Right lobe of liver (tissue), 4 donors: ENCODE data around the gene TYRO3.

Source experiments
- POLR2A ChIP-seq: fragments of 450-650 bp; IDR thresholded peaks from one replicate; pipeline ENCODE4 v1.6.1; 2017; ENCODE audit warnings: antibody characterized with exemption, mild to moderate bottlenecking
- TF ChIP-seq, protein P1 (sequence below), 4 donors: fragments of 200-600 bp in 3 of 4; fragments of 450-650 bp in 1 of 4; IDR thresholded peaks; one replicate each; pipeline versions ENCODE4 v1.5.1 to v1.8.0; 2016 to 2022; ENCODE audit warnings: antibody characterized with exemption in 4 of 4, mild to moderate bottlenecking in 2 of 4
- donor health status: DM: no; HTN: no; CAD: no.
- donor health status: DM: no; HTN: no; CAD: no.
- donor health status: DM: no; HTN: yes; CAD: no.

DNA sequence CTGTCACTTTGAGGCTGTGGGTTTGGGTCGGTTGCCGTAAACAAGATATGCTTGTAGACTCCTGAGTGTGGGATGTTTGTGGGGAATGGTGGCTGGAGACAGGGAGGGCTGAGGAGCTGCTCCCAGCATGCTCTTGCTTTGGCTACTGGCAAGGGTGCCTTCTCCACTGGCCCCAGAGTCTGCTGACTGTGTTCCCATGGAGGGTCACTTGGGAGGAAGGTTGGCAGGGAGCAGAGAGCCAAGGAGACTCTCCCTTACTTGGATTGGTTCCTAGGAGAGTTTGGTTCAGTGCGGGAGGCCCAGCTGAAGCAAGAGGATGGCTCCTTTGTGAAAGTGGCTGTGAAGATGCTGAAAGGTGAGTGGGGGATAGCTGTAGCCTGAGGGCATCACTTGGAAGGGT is 11.8 kb downstream of the TYRO3 start:
- TF ChIP-seq, protein P1, sequence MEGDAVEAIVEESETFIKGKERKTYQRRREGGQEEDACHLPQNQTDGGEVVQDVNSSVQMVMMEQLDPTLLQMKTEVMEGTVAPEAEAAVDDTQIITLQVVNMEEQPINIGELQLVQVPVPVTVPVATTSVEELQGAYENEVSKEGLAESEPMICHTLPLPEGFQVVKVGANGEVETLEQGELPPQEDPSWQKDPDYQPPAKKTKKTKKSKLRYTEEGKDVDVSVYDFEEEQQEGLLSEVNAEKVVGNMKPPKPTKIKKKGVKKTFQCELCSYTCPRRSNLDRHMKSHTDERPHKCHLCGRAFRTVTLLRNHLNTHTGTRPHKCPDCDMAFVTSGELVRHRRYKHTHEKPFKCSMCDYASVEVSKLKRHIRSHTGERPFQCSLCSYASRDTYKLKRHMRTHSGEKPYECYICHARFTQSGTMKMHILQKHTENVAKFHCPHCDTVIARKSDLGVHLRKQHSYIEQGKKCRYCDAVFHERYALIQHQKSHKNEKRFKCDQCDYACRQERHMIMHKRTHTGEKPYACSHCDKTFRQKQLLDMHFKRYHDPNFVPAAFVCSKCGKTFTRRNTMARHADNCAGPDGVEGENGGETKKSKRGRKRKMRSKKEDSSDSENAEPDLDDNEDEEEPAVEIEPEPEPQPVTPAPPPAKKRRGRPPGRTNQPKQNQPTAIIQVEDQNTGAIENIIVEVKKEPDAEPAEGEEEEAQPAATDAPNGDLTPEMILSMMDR (IDR thresholded peaks at IDR 0.05) = no peak
- no peak for TF ChIP-seq POLR2A
